ENCODE measurements around the gene DMD.

DMD gene

GRCh38 chrX:31279359-31279758 lies 1932.0 kb downstream of the DMD start:
- Mint-ChIP-seq H3K4me3 (no peak overlapping the region), H3K27ac (ENCODE audit: low read depth) (no peak overlapping the region), H3K4me1 (no peaks in the 10 kb centered on the region), H3K27me3 (no peaks in the 10 kb centered on the region), H3K36me3 (ENCODE audit: insufficient read depth) (no peaks in the 10 kb centered on the region), H3K9me3 (no peaks in the 10 kb centered on the region)
- ATAC-seq (replicated peaks; ENCODE audit: extremely low read depth, poor library complexity, severe bottlenecking), result no peak
- DNase-seq (ENCODE audit: low spot score in 2 of 2), result no peak

- Mint-ChIP-seq H3K27ac (ENCODE audit: low read depth) (no peak overlapping the region), H3K4me1 (no peaks in the 10 kb centered on the region)
- no peak for ATAC-seq (replicated peaks; ENCODE audit: extremely low read depth, poor library complexity, severe bottlenecking)
These were observed 1938.9 kb downstream of the DMD start for GRCh38 chrX:31272472-31272775.

GRCh38 chrX:31271615-31272471 lies 1939.5 kb downstream of the DMD start:
- Mint-ChIP-seq H3K4me1 (no peaks in the 10 kb centered on the region), H3K4me3 (no peak overlapping the region), H3K27ac (ENCODE audit: low read depth) (no peak overlapping the region), H3K27me3 (no peaks in the 10 kb centered on the region), H3K9me3 (peaks cover 6% of the 10 kb centered on the region), H3K36me3 (ENCODE audit: insufficient read depth) (no peaks in the 10 kb centered on the region)
- ATAC-seq (replicated peaks; ENCODE audit: extremely low read depth, poor library complexity, severe bottlenecking) (no peak), DNase-seq (ENCODE audit: low spot score in 2 of 2) (no peak)

More at GRCh38 chrX:31272472-31272775, 1938.9 kb downstream of the DMD start:
- no peak for DNase-seq (ENCODE audit: low spot score in 2 of 2)
- Mint-ChIP-seq H3K9me3 (peaks cover 6% of the 10 kb centered on the region), H3K27me3 (no peaks in the 10 kb centered on the region), H3K36me3 (ENCODE audit: insufficient read depth) (no peaks in the 10 kb centered on the region), H3K4me3 (no peak overlapping the region)

DNA sequence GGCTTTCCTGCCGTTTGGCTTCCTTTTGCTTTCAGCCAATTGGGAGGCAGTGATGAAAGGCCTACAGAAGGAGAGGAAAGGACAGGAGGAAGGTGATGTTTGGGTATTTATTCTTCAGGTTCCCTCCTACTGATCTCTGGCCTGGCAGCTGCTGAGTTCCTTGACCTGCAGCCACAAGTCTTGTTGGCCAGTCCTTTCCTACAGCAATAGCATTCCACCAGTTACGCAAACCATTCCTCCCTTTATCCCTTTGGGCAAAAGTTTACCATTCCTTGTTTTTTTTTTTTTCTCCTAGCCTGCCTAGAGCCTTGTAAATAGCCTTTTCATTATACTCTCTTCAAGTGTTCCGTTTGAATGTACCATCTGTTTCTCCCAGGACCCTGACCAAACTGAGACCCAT lies 1941.4 kb downstream of the DMD start:
- ATAC-seq (replicated peaks; ENCODE audit: extremely low read depth, poor library complexity, severe bottlenecking), result no peak
- Mint-ChIP-seq H3K4me3 (no peak overlapping the region), H3K27me3 (no peaks in the 10 kb centered on the region), H3K36me3 (ENCODE audit: insufficient read depth) (no peaks in the 10 kb centered on the region), H3K4me1 (no peaks in the 10 kb centered on the region), H3K9me3 (peaks cover 6% of the 10 kb centered on the region), H3K27ac (ENCODE audit: low read depth) (no peak overlapping the region)
- no peak for DNase-seq (ENCODE audit: low spot score in 2 of 2)

DNA sequence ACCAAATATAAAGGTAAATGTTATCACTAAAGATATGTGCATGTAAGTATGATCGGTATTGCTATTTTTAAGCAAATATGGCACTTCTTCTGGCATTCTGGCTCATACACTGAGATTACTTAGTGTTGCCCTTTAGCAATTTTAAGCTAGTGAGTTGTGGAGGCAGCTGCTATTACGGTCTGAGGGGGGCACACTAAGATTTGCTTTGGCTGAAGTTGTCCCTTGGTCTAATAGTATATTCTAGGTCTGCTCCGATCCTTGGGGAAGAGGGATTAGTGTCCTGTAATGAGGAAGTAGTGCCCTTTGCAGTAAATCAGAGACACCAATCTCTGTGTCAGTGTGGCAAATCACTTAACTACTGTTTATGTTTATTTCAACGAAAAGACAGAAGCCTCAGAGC lies 1943.0 kb downstream of the DMD start:
- Mint-ChIP-seq H3K4me3 (no peak overlapping the region), H3K27ac (ENCODE audit: low read depth) (no peak overlapping the region), H3K4me1 (no peaks in the 10 kb centered on the region), H3K27me3 (no peaks in the 10 kb centered on the region), H3K9me3 (peaks cover 6% of the 10 kb centered on the region), H3K36me3 (ENCODE audit: insufficient read depth) (no peaks in the 10 kb centered on the region)
- no peak for DNase-seq (ENCODE audit: low spot score in 2 of 2)
- ATAC-seq (replicated peaks; ENCODE audit: extremely low read depth, poor library complexity, severe bottlenecking), result no peak

DNA sequence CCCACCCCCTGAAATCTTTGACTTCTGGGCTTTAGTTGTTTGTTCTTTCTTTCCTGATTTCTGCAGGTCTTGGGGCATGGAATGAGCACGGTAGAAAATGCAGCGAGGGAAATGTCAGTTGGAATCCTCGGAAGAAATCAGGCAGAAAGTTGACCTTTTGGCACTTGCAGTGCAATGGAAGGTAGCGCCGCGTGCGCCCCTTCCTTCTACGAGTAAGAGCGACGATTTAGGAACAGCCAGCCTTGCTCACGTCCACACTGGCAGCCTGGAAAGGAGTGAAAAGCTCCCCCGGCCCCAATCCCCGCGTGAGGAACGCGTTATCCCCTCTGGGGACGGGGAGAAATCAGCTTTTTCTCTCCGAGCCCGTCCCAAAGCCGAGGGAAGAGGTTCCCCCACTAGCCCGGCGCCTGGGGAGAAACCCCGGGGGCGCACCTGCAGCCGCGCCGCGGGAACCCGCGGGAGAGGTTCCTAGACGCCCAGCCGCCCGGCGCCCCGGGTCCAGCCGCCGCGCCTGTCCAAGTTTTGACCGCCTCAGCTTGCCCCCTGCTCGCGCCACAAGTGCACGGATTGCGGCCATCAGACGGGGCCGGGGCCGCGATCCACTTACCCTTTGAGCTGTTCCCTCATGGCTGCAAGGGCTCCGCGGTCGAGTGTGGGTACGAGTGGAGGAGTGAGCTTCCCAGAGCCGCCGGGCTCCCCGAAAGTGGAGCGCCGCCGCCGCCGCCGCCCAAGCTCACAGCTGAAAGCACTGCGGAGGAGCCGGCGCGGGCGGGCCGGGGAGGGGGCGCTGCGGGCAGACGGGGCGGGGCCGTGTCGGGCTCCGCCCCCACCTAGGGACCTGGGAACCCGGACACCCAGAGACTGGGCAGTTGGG lies 1944.9 kb downstream of the DMD start:
- Mint-ChIP-seq H3K4me1 (no peaks in the 10 kb centered on the region), H3K36me3 (ENCODE audit: insufficient read depth) (no peaks in the 10 kb centered on the region), H3K27me3 (no peaks in the 10 kb centered on the region), H3K4me3 (peak overlapping the region; percentile 23), H3K27ac (ENCODE audit: low read depth) (no peak overlapping the region), H3K9me3 (peaks cover 6% of the 10 kb centered on the region)
- ATAC-seq (replicated peaks; ENCODE audit: extremely low read depth, poor library complexity, severe bottlenecking) (no peak), DNase-seq (ENCODE audit: low spot score in 2 of 2) (no peak)

- no peak for ATAC-seq (replicated peaks; ENCODE audit: extremely low read depth, poor library complexity, severe bottlenecking)
- no peak overlapping the region for H3K4me3 Mint-ChIP-seq
These were observed 1946.0 kb downstream of the DMD start for GRCh38 chrX:31265383-31265782.

DNA sequence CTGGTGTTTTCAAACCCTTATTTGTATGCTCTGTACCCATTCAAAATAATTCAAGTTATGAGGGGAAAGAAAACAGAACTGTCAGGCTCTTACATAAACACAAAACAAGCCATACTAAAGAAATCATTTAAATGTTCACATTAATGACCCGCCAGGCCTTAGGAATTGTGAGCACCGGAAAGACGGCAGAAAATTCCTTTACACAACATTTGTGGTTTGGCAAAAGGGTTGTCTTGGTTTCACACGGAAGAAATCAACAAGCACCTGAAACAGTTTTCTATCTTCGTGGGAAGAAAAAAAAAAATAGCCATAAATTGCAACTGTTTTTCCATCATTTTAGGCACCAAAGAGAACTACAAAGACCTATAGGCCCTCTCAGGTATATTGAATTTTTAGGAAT lies 1951.0 kb downstream of the DMD start:
- Mint-ChIP-seq H3K27ac (ENCODE audit: low read depth) (no peak overlapping the region), H3K9me3 (no peaks in the 10 kb centered on the region), H3K36me3 (ENCODE audit: insufficient read depth) (no peaks in the 10 kb centered on the region), H3K27me3 (no peaks in the 10 kb centered on the region), H3K4me3 (no peak overlapping the region), H3K4me1 (no peaks in the 10 kb centered on the region)
- ATAC-seq (replicated peaks; ENCODE audit: extremely low read depth, poor library complexity, severe bottlenecking), result no peak
- no peak for DNase-seq (ENCODE audit: low spot score in 2 of 2)

More at GRCh38 chrX:31265383-31265782, 1946.0 kb downstream of the DMD start:
- Mint-ChIP-seq H3K9me3 (peaks cover under 1% of the 10 kb centered on the region), H3K36me3 (ENCODE audit: insufficient read depth) (no peaks in the 10 kb centered on the region), H3K27me3 (no peaks in the 10 kb centered on the region), H3K27ac (ENCODE audit: low read depth) (no peak overlapping the region), H3K4me1 (no peaks in the 10 kb centered on the region)
- DNase-seq (ENCODE audit: low spot score in 2 of 2), result no peak

DNA sequence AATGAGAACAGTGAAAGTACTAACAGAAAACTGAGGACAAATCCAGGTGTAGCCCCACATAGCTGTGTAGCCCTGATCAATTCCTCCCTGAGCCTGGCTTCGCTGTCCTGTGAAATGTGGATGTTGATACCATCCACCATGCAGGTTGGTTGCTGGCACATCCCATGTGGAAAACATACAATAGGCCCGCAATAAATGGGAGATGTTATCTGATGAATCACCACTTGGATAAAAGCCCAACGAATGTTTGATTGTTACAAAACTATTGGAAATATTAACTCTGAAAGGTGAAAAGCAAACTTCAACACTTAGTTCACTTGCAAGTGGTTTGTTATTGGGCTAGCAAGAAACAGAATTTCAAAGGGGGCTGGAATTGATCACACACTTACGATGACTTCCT lies 1953.2 kb downstream of the DMD start:
- Mint-ChIP-seq H3K4me3 (no peak overlapping the region), H3K9me3 (no peaks in the 10 kb centered on the region)
- DNase-seq (ENCODE audit: low spot score in 2 of 2), result no peak

GRCh38 chrX:31255310-31256033 lies 1955.9 kb downstream of the DMD start:
- Mint-ChIP-seq H3K9me3 (no peaks in the 10 kb centered on the region), H3K4me3 (no peak overlapping the region), H3K27me3 (no peaks in the 10 kb centered on the region), H3K36me3 (ENCODE audit: insufficient read depth) (no peaks in the 10 kb centered on the region), H3K4me1 (no peaks in the 10 kb centered on the region), H3K27ac (ENCODE audit: low read depth) (no peak overlapping the region)
- DNase-seq (ENCODE audit: low spot score in 2 of 2) (no peak), ATAC-seq (replicated peaks; ENCODE audit: extremely low read depth, poor library complexity, severe bottlenecking) (no peak)

More for the DNA sequence above, 1953.2 kb downstream of the DMD start:
- Mint-ChIP-seq H3K27ac (ENCODE audit: low read depth) (no peak overlapping the region), H3K27me3 (no peaks in the 10 kb centered on the region), H3K4me1 (no peaks in the 10 kb centered on the region), H3K36me3 (ENCODE audit: insufficient read depth) (no peaks in the 10 kb centered on the region)
- ATAC-seq (replicated peaks; ENCODE audit: extremely low read depth, poor library complexity, severe bottlenecking), result no peak

GRCh38 chrX:31252133-31252532 lies 1959.2 kb downstream of the DMD start:
- H3K4me1 Mint-ChIP-seq, result no peaks in the 10 kb centered on the region
- H3K4me3 Mint-ChIP-seq, result no peak overlapping the region
- no peak for ATAC-seq (replicated peaks; ENCODE audit: extremely low read depth, poor library complexity, severe bottlenecking)
- no peaks in the 10 kb centered on the region for H3K27me3 Mint-ChIP-seq
- no peak overlapping the region for H3K27ac Mint-ChIP-seq (ENCODE audit: low read depth)
- H3K36me3 Mint-ChIP-seq (ENCODE audit: insufficient read depth), result no peaks in the 10 kb centered on the region
- no peaks in the 10 kb centered on the region for H3K9me3 Mint-ChIP-seq
- no peak for DNase-seq (ENCODE audit: low spot score in 2 of 2)

- Mint-ChIP-seq H3K27me3 (no peaks in the 10 kb centered on the region), H3K27ac (ENCODE audit: low read depth) (no peak overlapping the region), H3K4me1 (no peaks in the 10 kb centered on the region), H3K9me3 (no peaks in the 10 kb centered on the region), H3K4me3 (no peak overlapping the region), H3K36me3 (ENCODE audit: insufficient read depth) (no peaks in the 10 kb centered on the region)
- DNase-seq (ENCODE audit: low spot score in 2 of 2), result no peak
- ATAC-seq (replicated peaks; ENCODE audit: extremely low read depth, poor library complexity, severe bottlenecking), result no peak
These were observed 1960.0 kb downstream of the DMD start for GRCh38 chrX:31251336-31251735.

Data from central memory CD8-positive, alpha-beta T cell (primary cell).